SK-N-MC (cell line): ENCODE results near the gene NDUFB10.

Experiments
- EZH2 ChIP-seq: fragments of 200-600 bp; sonication (generic); IDR thresholded peaks from one replicate; pipeline ENCODE4 v1.6.1; 2017; ENCODE audit warnings: antibody characterized with exemption
- FOXP2 ChIP-seq: optimal IDR thresholded peaks from 2 replicates; pipeline ENCODE3; 2011; ENCODE audit warnings: mild to moderate bottlenecking, moderate library complexity; ENCODE audit not compliant: insufficient read depth; ENCODE audit errors: extremely low read length, control extremely low read depth
- POLR2AphosphoS5 ChIP-seq: IDR thresholded peaks from 2 replicates; pipeline ENCODE4 v1.6.1; 2012; ENCODE audit warnings: mild to moderate bottlenecking, low read depth, low read length, borderline replicate concordance

GRCh38 chr16:1914988-1915387, 44.4 kb upstream of the NDUFB10 start:
- TF ChIP-seq POLR2AphosphoS5 (no peak), EZH2 (no peak), FOXP2 (no peak)
